OCI-LY1 (cell line): ENCODE measurements around the gene CTNNA3.

Experiments
- H2AFZ ChIP-seq: fragments of 200-600 bp; sonication (generic), shearing (Covaris generic); 2 replicates; pipeline ENCODE4 v1.6.0; 2014; ENCODE audit warnings: antibody characterized with exemption, mild to moderate bottlenecking, low read length
- H3F3A ChIP-seq: fragments of 200-600 bp; sonication (generic), shearing (Covaris generic); 2 replicates; pipeline ENCODE4 v1.6.0; 2014; ENCODE audit warnings: mild to moderate bottlenecking, antibody characterized with exemption, low read length, moderate library complexity; ENCODE audit not compliant: insufficient read depth
- H3K27ac ChIP-seq: fragments of 200-600 bp; sonication (generic); 2 replicates; pipeline ENCODE4 v1.5.1; 2014; ENCODE audit warnings: low read length, mixed run types, mild to moderate bottlenecking, low read depth; ENCODE audit not compliant: poor library complexity, severe bottlenecking
- H3K27me3 ChIP-seq: fragments of 200-600 bp; sonication (generic); 2 replicates; pipeline ENCODE4 v1.6.0; 2014; ENCODE audit warnings: antibody characterized with exemption, mild to moderate bottlenecking, low read length, moderate library complexity; ENCODE audit not compliant: insufficient read depth
- H3K36me3 ChIP-seq: fragments of 200-600 bp; sonication (generic); 2 replicates; pipeline ENCODE4 v1.6.1; 2014; ENCODE audit warnings: mild to moderate bottlenecking, antibody characterized with exemption, low read length, moderate library complexity, mixed read lengths; ENCODE audit not compliant: insufficient read depth
- H3K4me1 ChIP-seq: fragments of 200-600 bp; sonication (generic); 2 replicates; pipeline ENCODE4 v1.5.1; 2014; ENCODE audit warnings: mild to moderate bottlenecking, low read length, moderate library complexity; ENCODE audit not compliant: insufficient read depth, severe bottlenecking
- H3K4me2 ChIP-seq: fragments of 200-600 bp; sonication (generic), shearing (Covaris generic); 2 replicates; pipeline ENCODE4 v1.6.1; 2014; ENCODE audit warnings: low read length
- H3K4me3 ChIP-seq: fragments of 200-600 bp; sonication (generic); 2 replicates; pipeline ENCODE4 v1.5.1; 2014; ENCODE audit warnings: low read length, low read depth, mild to moderate bottlenecking, mixed read lengths; ENCODE audit not compliant: poor library complexity, severe bottlenecking
- H3K79me2 ChIP-seq: fragments of 200-600 bp; shearing (Covaris generic); 2 replicates; pipeline ENCODE4 v1.6.1; 2016; ENCODE audit warnings: mixed run types, low read length, mixed read lengths; ENCODE audit not compliant: insufficient read depth
- H3K9ac ChIP-seq: fragments of 200-600 bp; sonication (generic), shearing (Covaris generic); 2 replicates; pipeline ENCODE4 v1.6.1; 2014; ENCODE audit warnings: mild to moderate bottlenecking, low read length, mixed read lengths
- H3K9me2 ChIP-seq: fragments of 200-600 bp; sonication (generic), shearing (Covaris generic); 2 replicates; pipeline ENCODE4 v1.6.1; 2014; ENCODE audit warnings: low read depth, mild to moderate bottlenecking, low read length, mixed read lengths
- H3K9me3 ChIP-seq: fragments of 200-600 bp; shearing (Covaris generic); 2 replicates; pipeline ENCODE4 v1.6.1; 2014; ENCODE audit warnings: low read length, mixed read lengths
- H4K20me1 ChIP-seq: fragments of 200-600 bp; sonication (generic), shearing (Covaris generic); 2 replicates; pipeline ENCODE4 v1.6.0; 2016; ENCODE audit warnings: mild to moderate bottlenecking, low read length; ENCODE audit not compliant: insufficient read depth
- CTCF ChIP-seq: fragments of 200-600 bp; sonication (generic), shearing (Covaris generic); IDR thresholded peaks from 2 replicates; pipeline ENCODE4 v1.5.1; 2017; ENCODE audit warnings: mild to moderate bottlenecking, antibody characterized with exemption, low read length, moderate library complexity, mixed read lengths
- EZH2 ChIP-seq: fragments of 200-600 bp; sonication (generic), shearing (Covaris generic); IDR thresholded peaks from 2 replicates; pipeline ENCODE4 v1.8.0; 2017; ENCODE audit warnings: borderline replicate concordance, mixed run types, mild to moderate bottlenecking, antibody characterized with exemption, low read length, moderate library complexity, mixed read lengths

CTNNA3 gene

GRCh38 chr10:66629996-66630395, 1066.0 kb downstream of the CTNNA3 start:
- TF ChIP-seq EZH2 (no peak), CTCF (no peak)
- H3K27ac ChIP-seq, result no peak overlapping the region
- no peak overlapping the region for H3K4me3 ChIP-seq
- H3K4me2 ChIP-seq, result no peak overlapping the region
- no peak overlapping the region for H2AFZ ChIP-seq
- no peaks in the 10 kb centered on the region for H3K9me3 ChIP-seq
- no peaks in the 10 kb centered on the region for H3K9me2 ChIP-seq
- H3K4me1 ChIP-seq, result no peaks in the 10 kb centered on the region
- no peaks in the 10 kb centered on the region for H4K20me1 ChIP-seq
- H3F3A ChIP-seq, result no peaks in the 10 kb centered on the region
- H3K9ac ChIP-seq, result no peak overlapping the region
- H3K36me3 ChIP-seq, result no peaks in the 10 kb centered on the region
- no peaks in the 10 kb centered on the region for H3K27me3 ChIP-seq
- H3K79me2 ChIP-seq, result no peaks in the 10 kb centered on the region

DNA sequence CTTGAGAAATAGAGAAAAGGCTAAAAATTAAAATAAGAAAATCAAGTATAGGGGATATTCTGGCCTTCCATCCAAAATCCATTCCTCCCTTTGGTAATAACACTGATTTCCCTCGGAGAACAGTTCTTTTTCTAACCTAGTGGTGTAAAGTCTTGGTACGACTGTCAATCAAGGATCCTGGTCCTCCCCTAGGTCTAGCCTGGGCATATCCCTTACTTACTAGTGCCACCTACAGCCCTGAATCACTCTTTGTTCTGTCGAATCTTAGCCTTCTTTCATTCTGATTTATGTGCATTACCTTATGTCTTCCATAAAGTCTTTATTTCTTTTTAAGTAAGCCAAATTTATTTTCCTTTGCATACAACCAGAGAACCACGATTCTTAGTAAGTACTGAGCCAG, 1068.8 kb downstream of the CTNNA3 start:
- no peak overlapping the region for H3K27ac ChIP-seq
- H3K9me2 ChIP-seq, result no peaks in the 10 kb centered on the region
- no peaks in the 10 kb centered on the region for H3K27me3 ChIP-seq
- no peak overlapping the region for H3K4me2 ChIP-seq
- no peak overlapping the region for H3K4me3 ChIP-seq
- H3K79me2 ChIP-seq, result no peaks in the 10 kb centered on the region
- H4K20me1 ChIP-seq, result no peaks in the 10 kb centered on the region
- H3K9ac ChIP-seq, result no peak overlapping the region
- no peaks in the 10 kb centered on the region for H3K9me3 ChIP-seq
- H2AFZ ChIP-seq, result no peak overlapping the region
- no peaks in the 10 kb centered on the region for H3F3A ChIP-seq
- no peaks in the 10 kb centered on the region for H3K36me3 ChIP-seq
- H3K4me1 ChIP-seq, result no peaks in the 10 kb centered on the region
- TF ChIP-seq EZH2 (no peak), CTCF (peak; percentile 41)

GRCh38 chr10:66625709-66626590, 1070.0 kb downstream of the CTNNA3 start:
- Histone ChIP-seq H2AFZ (no peak overlapping the region), H3K36me3 (no peaks in the 10 kb centered on the region), H3K4me2 (no peak overlapping the region), H3F3A (no peaks in the 10 kb centered on the region), H3K27ac (no peak overlapping the region), H3K79me2 (no peaks in the 10 kb centered on the region), H3K9me2 (no peaks in the 10 kb centered on the region), H4K20me1 (no peaks in the 10 kb centered on the region), H3K9me3 (no peaks in the 10 kb centered on the region), H3K9ac (no peak overlapping the region), H3K27me3 (no peaks in the 10 kb centered on the region), H3K4me3 (no peak overlapping the region), H3K4me1 (no peaks in the 10 kb centered on the region)
- TF ChIP-seq EZH2 (no peak), CTCF (no peak)
